NCI-H1105 treated with DMSO at 0.1 percent for 48 hours (cell line): ENCODE data around the gene OTOP3.

Experiments used
- DNase-seq: peaks from one replicate; lab custom pipeline; 2025; lab: John Stamatoyannopoulos, UW

Gene OTOP3

GRCh38 chr17:74986206-74986576 lies 50.5 kb downstream of the OTOP3 start:
- DNase-seq, result no peak

- peak; percentile 89 for DNase-seq
These were observed 51.8 kb downstream of the OTOP3 start, which contains the start of gene CDR2L for GRCh38 chr17:74987418-74987908. Gene CDR2L (plus strand): TSS chr17:74987632. CDS start chr17:74988044, 412 bp downstream.

GRCh38 chr17:74987909-74988711 lies 52.4 kb downstream of the OTOP3 start:
- DNase-seq, result no peak

- no peak for DNase-seq
These were observed 54.9 kb downstream of the OTOP3 start for GRCh38 chr17:74990581-74991105.

GRCh38 chr17:74992223-74992622 lies 56.5 kb downstream of the OTOP3 start:
- DNase-seq, result no peak

- DNase-seq, result no peak
These were observed 58.7 kb downstream of the OTOP3 start for GRCh38 chr17:74994440-74994839.

- DNase-seq, result no peak
These were observed 60.1 kb downstream of the OTOP3 start for GRCh38 chr17:74995847-74996246.

- DNase-seq, result no peak
These were observed 63.1 kb downstream of the OTOP3 start for GRCh38 chr17:74998783-74999182.

- DNase-seq, result no peak
These were observed 63.8 kb downstream of the OTOP3 start for GRCh38 chr17:74999523-74999922.
